Sigmoid colon (tissue), 4 donors: Measurements from ENCODE around the gene FAM83E.

Experiments used
- CTCF ChIP-seq, 4 experiments: fragments of 450-650 bp in 3 of 4; fragments of 200-600 bp in 1 of 4; IDR thresholded peaks; one replicate each; pipeline ENCODE4 v1.5.1; 2016 to 2019; ENCODE audit warnings: antibody characterized with exemption in 4 of 4, mild to moderate bottlenecking in 3 of 4, moderate library complexity in 2 of 4
- POLR2AphosphoS5 ChIP-seq, 4 donors: sonication (generic); formaldehyde crosslinking; IDR thresholded peaks; one replicate each; pipeline ENCODE4 v1.6.1; 2017; ENCODE audit warnings: antibody characterized with exemption in 4 of 4

GRCh38 chr19:48568345-48568886 is 46.5 kb downstream of the FAM83E start:
- no peak for TF ChIP-seq CTCF (IDR thresholded peaks at IDR 0.05)
- TF ChIP-seq POLR2AphosphoS5 (IDR thresholded peaks at IDR 0.05), result peak in 3 of 4 donors; percentile 57 to 64 (median 60)
